ACC112 (cell line): ENCODE data around the gene RBM23.
A peak's percentile ranks its signal among the peaks of the same experiment; 100 is the strongest.
"Not testable (repeated sequence)": the region's sequence is repeated elsewhere in the genome, so short reads cannot be mapped to it uniquely, and the experiment has no call there.

ENCODE experiments used
- H2AFZ ChIP-seq: fragments of 200-600 bp; sonication (generic); one replicate; pipeline ENCODE4 v1.6.0; 2017; ENCODE audit warnings: antibody characterized with exemption, low read length; ENCODE audit not compliant: unreplicated experiment
- H3K27ac ChIP-seq: fragments of 200-600 bp; sonication (generic); 2 replicates; pipeline ENCODE4 v1.5.1; 2014; ENCODE audit warnings: low read depth, mild to moderate bottlenecking, antibody characterized with exemption, low read length, moderate library complexity
- H3K27me3 ChIP-seq: fragments of 200-600 bp; sonication (generic); 2 replicates; pipeline ENCODE4 v1.6.1; 2014; ENCODE audit warnings: mild to moderate bottlenecking, antibody characterized with exemption, low read length, moderate library complexity, mixed read lengths; ENCODE audit not compliant: insufficient read depth
- H3K36me3 ChIP-seq: fragments of 200-600 bp; sonication (generic); 2 replicates; pipeline ENCODE4 v1.6.1; 2016; ENCODE audit warnings: mild to moderate bottlenecking, antibody characterized with exemption, low read length, moderate library complexity, mixed read lengths; ENCODE audit not compliant: insufficient read depth
- H3K4me1 ChIP-seq: fragments of 200-600 bp; sonication (generic); one replicate; pipeline ENCODE4 v1.6.1; 2016; ENCODE audit warnings: low read length, mixed read lengths; ENCODE audit not compliant: insufficient read depth, unreplicated experiment, control insufficient read depth
- H3K4me3 ChIP-seq: fragments of 200-600 bp; sonication (generic); 2 replicates; pipeline ENCODE4 v1.5.1; 2014; ENCODE audit warnings: mild to moderate bottlenecking, low read depth, low read length
- H3K79me2 ChIP-seq: fragments of 200-600 bp; sonication (generic); one replicate; pipeline ENCODE4 v1.6.0; 2016; ENCODE audit warnings: low read length; ENCODE audit not compliant: control insufficient read depth, unreplicated experiment, insufficient read depth

Gene RBM23

DNA sequence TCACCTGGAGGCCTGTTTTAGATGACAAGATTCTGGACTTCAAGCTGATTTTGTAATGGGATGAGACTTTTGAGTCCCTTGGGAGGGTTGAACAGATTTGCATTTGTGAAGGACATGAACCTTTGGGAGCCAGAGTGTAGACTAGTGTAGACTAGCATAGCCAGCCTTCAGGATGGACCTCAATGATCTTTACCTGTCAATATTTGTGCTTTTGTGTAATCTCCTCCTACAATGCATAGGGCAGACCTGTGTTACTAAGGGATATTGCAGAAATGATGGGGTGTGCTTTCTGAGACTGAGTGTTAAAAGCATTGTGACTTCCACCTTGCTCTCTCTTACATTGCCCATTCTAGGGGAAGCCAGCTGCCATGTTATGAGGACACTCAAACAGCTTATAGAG lies 57.3 kb downstream of the RBM23 start:
- Histone ChIP-seq H3K4me3 (no peak overlapping the region), H3K27ac (no peak overlapping the region), H3K27me3 (no peaks in the 10 kb centered on the region), H3K79me2 (no peaks in the 10 kb centered on the region), H2AFZ (no peak overlapping the region), H3K36me3 (no peaks in the 10 kb centered on the region; the same call in 1 of the 2 replicates), H3K4me1 (no peaks in the 10 kb centered on the region)

DNA sequence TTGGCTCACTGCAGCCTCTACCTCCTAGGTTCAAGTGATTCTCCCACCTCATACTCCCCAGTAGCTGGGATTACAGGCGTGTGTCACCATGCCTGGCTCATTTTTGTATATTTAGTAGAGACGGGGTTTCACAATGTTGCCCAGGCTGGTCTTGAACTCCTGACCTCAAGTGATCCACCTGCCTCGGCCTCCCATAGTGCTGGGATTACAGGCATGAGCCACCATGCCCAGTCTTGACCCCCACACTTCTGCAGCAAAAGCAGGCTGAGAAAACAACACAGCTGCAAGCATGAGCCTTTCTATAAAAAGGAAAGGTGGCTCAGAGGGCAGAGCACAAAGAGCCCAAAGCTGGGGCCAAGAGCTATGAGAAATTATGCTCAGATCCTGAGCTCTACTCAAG lies 58.6 kb downstream of the RBM23 start:
- H3K27me3 ChIP-seq, H3K27ac ChIP-seq, H3K4me3 ChIP-seq, H3K4me1 ChIP-seq, H2AFZ ChIP-seq, H3K36me3 ChIP-seq, H3K79me2 ChIP-seq: not testable (repeated sequence)

DNA sequence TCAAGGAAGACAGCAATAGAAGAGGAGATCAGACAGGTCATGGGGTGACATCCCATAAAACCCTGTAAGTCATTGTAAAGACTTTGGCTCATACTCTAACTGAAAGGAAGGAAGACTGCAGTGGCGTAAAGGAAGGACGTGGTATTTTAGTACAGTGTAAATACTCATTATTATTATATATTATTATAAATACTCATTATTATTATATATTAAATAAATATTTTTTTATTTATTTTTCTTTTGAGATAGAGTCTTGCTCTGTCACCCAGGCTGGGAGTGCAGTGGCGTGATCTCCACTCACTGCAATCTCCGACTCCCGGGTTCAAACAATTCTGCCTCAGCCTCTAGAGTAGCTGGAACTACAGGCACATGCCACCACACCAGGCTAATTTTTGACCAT lies 62.5 kb downstream of the RBM23 start:
- Histone ChIP-seq H3K4me1 (peaks cover 19% of the 10 kb centered on the region), H3K4me3 (no peak overlapping the region), H3K36me3 (no peaks in the 10 kb centered on the region; the same call in 1 of the 2 replicates), H2AFZ (no peak overlapping the region), H3K27me3 (no peaks in the 10 kb centered on the region), H3K79me2 (no peaks in the 10 kb centered on the region), H3K27ac (no peak overlapping the region)

DNA sequence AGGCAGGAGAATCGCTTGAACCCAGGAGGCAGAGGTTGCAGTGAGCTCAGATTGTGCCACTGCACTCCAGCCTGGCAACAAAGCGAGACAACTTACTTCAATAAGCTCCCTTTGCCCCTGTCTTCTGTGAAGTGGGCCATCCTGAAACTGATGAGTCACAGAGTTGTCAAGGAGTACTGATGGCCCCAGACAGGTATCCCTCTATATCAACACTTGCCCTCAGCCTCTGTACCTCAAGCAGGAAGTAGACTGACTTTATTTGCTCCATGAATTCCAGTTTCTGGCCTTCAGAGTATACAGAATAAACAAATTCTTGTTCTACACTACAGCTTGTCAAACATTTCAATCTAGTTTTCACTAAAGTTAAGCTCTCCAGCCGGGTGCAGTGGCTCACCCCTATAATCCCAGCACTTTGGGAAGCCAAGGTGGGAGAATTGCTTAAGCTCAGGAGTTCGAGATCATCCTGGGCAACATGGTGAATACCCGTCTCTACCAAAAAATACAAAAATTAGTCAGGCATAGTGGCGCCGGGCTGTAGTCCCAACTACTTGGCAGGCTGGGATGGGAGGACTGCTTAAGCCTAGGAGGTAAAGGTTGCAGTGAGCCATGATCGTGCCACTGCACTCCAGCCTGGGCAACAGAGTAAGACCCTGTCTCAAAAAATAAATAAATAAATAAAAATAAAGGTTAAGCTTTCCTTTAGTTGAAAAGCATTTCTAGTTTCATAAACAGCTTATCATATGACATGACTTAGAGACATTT lies 63.8 kb downstream of the RBM23 start:
- Histone ChIP-seq H3K36me3 (no peaks in the 10 kb centered on the region; the same call in 1 of the 2 replicates), H3K4me3 (no peak overlapping the region), H3K27me3 (no peaks in the 10 kb centered on the region), H3K79me2 (no peaks in the 10 kb centered on the region), H3K27ac (no peak overlapping the region), H2AFZ (no peak overlapping the region), H3K4me1 (peaks cover 31% of the 10 kb centered on the region)

DNA sequence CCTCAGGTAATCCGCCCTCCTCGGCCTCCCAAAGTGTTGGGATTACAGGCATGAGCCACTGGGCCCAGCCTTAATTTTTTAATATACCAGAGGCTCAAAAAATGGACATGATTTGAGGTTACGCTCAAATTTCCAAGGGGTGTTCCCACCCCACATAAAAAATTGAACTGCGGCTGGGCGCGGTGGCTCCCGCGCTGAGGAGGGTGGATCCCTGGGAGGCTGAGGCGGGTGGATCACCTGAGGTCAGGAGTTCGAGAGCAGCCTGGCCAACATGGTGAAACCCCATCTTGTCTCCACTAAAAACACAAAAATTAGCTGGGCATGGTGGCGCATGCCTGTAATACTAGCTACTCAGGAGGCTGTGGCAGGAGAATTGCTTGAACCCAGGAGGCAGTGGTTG lies 64.7 kb downstream of the RBM23 start:
- H2AFZ ChIP-seq, H3K4me3 ChIP-seq, H3K27ac ChIP-seq, H3K27me3 ChIP-seq, H3K79me2 ChIP-seq, H3K36me3 ChIP-seq: not testable (repeated sequence)
- peaks cover 40% of the 10 kb centered on the region for H3K4me1 ChIP-seq

DNA sequence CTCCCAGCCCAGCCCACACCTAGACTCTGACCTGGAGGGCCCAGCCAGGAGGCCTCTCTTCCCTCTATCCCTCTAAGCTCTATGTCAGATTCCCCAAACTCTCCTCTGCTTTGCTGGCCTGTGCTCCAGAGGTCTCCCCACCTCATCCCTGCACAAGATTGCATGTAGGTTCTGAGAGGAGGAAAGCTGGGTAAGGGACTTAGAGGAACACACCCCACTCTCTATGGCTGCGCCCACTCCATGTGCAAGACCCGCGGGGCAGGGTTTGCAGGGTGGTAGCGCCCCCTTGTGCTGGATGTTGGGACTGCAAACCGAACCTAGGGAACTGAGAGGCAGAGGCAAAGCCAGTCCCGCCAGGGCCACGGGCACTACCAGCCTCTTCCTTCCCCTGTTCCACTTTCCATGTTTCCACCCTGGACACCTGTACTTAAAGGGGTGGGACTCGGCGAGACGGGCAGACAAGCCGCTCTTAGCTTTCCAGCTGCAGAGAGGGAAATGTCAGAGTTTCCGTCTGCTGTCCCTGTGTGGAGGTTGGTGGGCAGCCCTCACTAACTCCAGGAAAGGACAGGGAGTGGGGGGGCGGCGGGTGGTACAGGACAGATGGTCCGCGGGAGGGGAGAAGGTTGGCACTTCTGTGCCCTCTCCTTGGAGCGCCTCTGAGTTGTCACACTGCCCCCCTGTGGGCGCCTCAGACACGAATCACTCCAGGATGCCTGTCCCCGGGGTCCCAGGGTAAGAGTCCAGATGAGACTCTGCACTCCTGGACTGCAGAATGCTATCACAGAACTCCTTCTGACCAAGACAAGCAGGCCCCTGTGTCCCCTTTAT lies 65.8 kb downstream of the RBM23 start:
- Histone ChIP-seq H3K36me3 (no peaks in the 10 kb centered on the region; the same call in 1 of the 2 replicates), H3K27me3 (no peaks in the 10 kb centered on the region), H3K79me2 (no peaks in the 10 kb centered on the region), H2AFZ (peak overlapping the region; percentile 100), H3K27ac (peak overlapping the region; percentile 100), H3K4me1 (peaks cover 51% of the 10 kb centered on the region), H3K4me3 (peak overlapping the region; percentile 79)

DNA sequence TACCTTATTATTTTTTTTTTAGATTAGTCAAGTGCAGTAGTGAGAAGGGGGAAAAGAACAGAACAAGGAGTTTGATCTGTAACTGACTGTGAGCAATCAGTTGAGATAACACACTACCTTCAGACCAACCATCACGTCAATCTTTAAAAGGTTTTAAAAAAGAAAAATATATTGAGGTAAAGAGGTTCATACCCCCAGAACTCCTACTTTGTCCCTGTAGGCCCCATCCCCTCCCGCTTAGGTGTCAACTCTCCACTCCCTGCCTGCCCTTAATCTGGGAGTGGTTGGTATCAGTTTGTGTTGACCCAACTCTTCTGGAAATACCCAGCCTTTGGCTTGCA lies 66.4 kb downstream of the RBM23 start:
- Histone ChIP-seq H3K79me2 (no peaks in the 10 kb centered on the region), H3K36me3 (no peaks in the 10 kb centered on the region; the same call in 1 of the 2 replicates), H2AFZ (peak overlapping the region; percentile 100), H3K4me1 (peaks cover 57% of the 10 kb centered on the region), H3K27me3 (no peaks in the 10 kb centered on the region), H3K27ac (peak overlapping the region; percentile 100), H3K4me3 (0 out of 2 replicates have a peak overlapping the region, but pooled peaks have one; percentile 79)

DNA sequence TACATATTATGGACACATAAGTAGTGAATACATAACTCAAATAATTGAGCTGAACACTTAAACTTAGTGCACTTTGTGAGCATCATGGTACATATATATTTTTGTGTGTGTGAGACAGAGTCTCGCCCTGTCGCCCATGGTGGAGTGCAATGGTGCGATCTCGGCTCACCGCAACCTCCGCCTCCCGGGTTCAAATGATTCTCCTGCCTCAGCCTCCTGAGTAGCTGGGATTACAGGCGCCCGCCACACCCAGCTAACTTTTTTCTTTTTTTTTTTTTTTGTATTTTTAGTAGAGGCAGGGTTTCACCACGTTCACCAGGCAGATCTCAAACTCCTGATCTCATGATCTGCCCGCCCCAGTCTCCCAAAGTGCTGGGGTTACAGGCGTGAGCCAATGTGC lies 66.8 kb downstream of the RBM23 start:
- H2AFZ ChIP-seq, H3K4me3 ChIP-seq, H3K79me2 ChIP-seq, H3K36me3 ChIP-seq, H3K27me3 ChIP-seq: not testable (repeated sequence)
- Histone ChIP-seq H3K27ac (peak overlapping the region; percentile 100), H3K4me1 (peaks cover 58% of the 10 kb centered on the region)

DNA sequence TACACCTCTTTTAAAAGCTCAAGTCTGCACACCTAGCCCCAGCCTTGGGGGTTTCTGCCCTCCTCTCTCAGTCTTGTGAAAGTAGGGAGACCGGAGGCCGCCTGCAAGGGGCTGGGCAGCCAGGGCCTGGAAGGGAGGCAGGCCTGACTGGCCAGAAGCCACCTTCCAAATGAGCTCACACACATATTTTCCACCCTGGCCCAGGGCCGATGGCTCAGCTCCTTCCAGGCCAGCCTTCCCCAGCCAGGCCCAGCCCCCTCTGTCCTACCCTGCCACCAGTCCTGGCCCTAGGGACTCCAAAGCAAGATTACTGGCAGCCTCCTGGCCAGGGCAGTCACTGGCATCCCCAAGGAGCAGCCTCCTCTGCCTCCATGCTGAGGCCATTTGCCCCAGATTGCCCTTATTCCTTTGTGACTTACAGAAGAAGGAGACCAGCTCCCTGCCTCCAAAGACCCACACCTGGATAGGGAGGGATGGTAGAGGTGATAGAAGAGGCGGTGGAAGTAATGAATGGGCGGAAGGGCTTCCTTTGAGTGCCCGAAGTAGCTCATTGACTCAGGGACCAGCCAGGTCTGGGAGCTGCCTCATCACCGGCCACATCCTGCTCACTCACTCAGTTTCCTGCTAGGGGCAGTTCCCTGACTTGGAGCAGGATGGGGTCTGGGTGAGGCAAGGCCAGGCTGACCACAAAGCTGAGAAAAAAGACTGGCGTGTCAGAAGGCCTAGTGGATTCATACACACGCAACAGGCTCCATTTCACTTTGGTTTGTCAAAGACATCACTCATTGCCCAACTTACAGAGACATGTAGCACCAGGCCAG lies 67.8 kb downstream of the RBM23 start:
- Histone ChIP-seq H3K36me3 (no peaks in the 10 kb centered on the region), H3K4me1 (peaks cover 68% of the 10 kb centered on the region), H2AFZ (no peak overlapping the region), H3K4me3 (peak overlapping the region; percentile 60), H3K27ac (peak overlapping the region; percentile 100), H3K27me3 (no peaks in the 10 kb centered on the region), H3K79me2 (no peaks in the 10 kb centered on the region)

DNA sequence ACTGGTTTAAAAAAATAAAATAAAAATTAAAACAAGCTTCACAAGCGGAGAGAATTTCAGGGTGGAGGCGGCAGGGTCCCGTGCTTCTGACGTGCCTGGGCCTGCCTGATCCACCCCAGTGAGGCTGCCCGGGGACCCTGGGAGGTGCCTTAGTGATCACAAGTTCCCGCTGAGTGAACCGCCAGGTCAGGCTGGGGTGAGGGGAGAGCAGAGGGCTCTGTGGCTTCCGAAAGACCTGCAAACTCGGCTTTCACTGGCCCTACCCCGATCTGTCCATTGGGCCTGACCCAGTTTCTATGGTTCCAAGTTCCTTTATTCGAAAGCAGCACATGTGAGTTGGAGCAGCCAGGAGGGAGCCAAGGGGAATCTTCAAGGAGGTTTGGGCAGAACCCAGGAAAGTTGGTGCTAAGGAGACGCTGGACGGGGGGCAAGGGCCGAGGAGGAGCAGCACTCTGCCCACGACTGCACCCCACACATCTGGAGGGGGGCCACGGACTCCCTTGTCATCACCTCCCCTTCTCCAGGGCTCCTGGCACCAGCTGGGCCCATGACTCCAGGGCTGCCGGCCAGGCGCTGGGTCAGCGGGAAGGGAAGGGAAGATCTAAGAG lies 69.6 kb downstream of the RBM23 start:
- peak overlapping the region; percentile 100 for H3K27ac ChIP-seq
- no peak overlapping the region for H2AFZ ChIP-seq

More for the DNA sequence above, 69.6 kb downstream of the RBM23 start:
- peaks cover 77% of the 10 kb centered on the region for H3K4me1 ChIP-seq
- no peak overlapping the region for H3K4me3 ChIP-seq
- no peaks in the 10 kb centered on the region for H3K27me3 ChIP-seq
- H3K79me2 ChIP-seq = no peaks in the 10 kb centered on the region
- H3K36me3 ChIP-seq = peaks cover 13% of the 10 kb centered on the region; the same call in 1 of the 2 replicates
